NCI-H2107 treated with DMSO at 0.1 percent for 48 hours (cell line): ENCODE data around the gene HTR1D.
"Not testable (repeated sequence)": the region's sequence is repeated elsewhere in the genome, so short reads cannot be mapped to it uniquely, and the experiment has no call there.

Experiments
- DNase-seq: peaks from one replicate; lab custom pipeline; 2025; ENCODE audit not compliant: unreplicated experiment; lab: John Stamatoyannopoulos, UW

HTR1D gene

GRCh38 chr1:23217421-23218115 is at the start of gene HTR1D:
HTR1D (minus strand) TSS chr1:23217502; CDS start chr1:23194219, 23,283 bp downstream.
- DNase-seq = no peak

DNA sequence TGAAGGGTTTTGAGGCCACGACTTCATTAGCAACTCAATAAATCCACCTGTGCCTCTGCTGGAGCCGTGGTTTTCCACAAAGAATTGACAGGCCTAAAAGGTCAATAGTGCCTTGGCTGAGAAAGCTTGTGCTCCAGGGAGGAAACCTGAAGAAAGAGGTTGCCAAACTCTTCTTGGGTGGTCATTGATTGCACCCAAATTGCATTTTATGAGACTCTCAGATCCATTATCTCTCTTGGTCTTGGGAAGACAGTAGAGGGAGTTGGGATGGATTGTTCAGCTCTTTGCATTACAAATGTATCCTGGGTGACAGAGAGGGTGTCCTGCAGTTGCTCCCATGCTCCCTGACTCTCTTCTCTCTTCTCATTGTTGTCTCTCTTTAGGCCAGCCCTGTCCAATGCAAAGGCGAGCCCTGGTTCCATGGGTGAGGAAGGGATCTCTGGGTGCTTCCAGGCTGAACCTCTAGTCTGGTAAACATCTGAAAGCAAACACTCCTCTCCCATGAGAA is 46.1 kb upstream of the HTR1D start:
- DNase-seq = no peak

DNA sequence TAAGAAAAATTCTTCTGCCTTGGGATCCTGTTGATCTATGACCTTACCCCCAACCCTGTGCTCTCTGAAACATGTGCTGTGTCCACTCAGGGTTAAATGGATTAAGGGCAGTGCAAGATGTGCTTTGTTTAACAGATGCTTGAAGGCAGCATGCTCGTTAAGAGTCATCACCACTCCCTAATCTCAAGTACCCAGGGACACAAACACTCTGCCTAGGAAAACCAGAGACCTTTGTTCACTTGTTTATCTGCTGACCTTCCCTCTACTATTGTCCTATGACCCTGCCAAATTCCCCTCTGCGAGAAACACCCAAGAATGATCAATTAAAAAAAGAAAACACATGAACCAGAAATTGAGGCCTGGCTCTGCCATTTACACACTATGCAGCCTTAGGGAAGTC is 40.8 kb upstream of the HTR1D start:
- DNase-seq = not testable (repeated sequence)

DNA sequence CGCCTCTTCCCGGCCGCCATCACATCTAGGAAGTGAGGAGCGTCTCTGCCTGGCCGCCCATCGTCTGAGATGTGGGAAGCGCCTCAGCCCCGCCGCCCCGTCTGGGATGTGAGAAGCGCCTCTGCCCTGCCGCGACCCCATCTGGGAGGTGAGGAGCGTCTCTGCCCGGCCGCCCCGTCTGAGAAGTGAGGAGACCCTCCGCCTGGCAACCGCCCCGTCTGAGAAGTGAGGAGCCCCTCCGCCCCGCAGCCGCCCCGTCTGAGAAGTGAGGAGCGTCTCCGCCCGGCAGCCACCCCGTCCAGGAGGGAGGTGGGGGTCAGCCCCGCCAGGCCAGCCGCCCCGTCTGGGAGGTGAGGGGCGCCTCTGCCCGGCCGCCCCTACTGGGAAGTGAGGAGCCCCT is 40.1 kb upstream of the HTR1D start:
- DNase-seq = not testable (repeated sequence)

DNA sequence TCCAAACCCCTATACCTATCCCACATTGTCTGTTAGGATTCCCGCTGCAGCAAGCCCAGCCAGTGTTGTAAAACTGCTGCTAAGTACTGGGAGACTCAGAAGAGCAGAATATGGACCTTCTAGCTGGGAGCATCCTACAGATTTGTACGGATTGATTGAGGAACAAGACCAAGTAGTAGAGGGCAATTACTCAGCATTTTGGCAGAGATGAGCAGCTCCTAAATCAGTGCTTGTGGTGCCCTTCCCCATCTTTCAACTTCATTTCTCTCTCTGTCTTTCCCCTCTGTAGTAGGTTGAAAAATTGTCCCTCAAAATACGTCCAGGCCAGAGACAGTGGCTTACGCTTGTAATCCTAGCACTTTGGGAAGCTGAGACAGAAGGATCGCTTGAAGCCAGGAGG is 37.3 kb upstream of the HTR1D start:
- no peak for DNase-seq

DNA sequence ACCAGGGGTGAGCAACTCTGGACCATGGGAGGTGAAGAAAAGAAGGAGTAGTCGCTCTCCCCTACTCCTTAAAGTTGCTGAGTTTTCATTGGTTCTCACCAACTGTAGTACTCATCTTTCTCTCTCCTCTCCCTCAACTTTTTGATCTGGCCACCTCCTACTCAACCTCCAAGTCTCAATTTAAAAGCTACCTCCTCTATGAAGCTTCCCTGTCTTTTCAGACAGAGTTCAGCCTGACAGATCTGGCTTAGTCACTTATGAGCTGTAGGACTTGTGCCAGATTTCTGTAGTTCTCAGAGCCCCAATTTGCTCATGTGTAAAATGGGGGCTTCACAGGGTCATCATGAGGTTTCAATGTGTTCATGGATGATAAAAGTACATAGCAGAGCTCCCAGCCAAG is 34.5 kb upstream of the HTR1D start:
- DNase-seq = no peak

DNA sequence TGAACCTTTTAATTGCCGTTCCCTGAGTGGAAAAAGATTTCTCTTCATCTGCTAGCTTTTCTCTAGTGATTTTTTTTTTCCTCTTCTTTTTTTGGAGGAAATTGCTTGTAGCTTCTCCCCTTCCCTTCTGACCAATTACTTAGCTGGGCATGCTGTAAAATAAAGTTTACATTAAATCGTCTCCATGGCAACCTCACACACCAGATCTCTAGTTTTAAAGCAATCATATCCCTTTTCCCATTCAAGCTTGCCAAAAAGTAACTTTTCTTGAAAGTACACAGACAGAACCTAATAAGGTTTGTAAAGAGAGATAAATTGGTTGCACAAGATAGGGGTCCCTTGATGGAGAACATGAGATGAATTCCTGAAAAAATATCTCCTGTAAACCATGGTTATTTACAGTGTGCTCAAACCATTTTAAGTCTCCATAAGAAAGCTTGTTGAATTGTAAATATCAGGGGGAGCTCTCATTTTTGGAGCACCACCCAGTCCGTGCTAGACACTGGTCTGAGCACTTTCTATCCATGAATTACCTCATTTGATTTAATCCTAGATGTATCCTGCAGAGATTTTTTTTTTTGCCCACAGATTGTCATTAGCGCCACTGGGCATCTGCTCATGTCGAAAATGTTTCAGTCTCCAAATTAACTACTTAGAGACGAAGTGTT is 32.6 kb upstream of the HTR1D start:
- DNase-seq = no peak

GRCh38 chr1:23247276-23247675 is 30.0 kb upstream of the HTR1D start:
- no peak for DNase-seq

DNA sequence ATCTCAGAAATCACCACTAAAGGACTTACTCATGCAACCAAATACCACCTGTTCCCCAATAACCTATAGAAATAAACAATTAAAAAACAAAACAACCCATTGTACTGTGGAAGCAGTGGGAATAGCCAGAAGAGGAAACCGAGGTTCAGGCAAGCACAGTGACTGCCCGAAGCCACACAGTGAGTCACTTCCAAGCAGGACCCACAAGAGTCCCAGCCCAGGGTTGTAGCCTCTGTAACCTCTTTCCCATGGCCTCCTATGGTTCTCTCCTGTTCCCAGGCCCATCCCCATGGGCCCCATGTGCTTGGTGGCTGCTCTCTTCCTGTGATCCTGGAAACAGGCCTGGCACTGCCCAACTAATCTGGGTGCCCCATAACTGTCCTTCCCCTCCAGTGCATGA is 29.0 kb upstream of the HTR1D start:
- DNase-seq = no peak

DNA sequence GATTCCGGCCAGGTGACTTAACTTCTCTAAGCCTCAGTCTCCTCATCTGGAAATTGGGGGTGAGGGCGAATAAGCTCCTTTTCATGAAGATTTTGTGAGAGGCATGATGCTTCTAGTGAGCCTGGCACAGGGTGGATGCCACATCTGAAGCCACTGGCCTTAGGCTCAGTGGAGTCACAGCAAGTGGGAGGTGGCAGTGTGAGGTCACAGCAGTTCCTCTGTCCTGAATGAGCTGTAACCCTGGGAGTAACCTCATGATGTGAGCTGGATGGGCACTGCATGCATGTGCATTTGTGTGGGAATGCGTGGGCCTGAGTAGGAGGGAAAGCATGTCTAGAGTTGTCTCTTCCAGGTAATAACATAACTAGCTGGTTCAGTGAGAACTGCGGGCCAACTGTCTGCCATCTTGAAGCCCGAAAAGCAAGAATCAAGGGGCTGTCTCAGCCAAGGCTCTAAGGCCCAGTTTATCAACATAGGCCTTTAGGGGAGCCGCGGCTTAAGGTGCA is 27.0 kb upstream of the HTR1D start:
- DNase-seq = no peak

DNA sequence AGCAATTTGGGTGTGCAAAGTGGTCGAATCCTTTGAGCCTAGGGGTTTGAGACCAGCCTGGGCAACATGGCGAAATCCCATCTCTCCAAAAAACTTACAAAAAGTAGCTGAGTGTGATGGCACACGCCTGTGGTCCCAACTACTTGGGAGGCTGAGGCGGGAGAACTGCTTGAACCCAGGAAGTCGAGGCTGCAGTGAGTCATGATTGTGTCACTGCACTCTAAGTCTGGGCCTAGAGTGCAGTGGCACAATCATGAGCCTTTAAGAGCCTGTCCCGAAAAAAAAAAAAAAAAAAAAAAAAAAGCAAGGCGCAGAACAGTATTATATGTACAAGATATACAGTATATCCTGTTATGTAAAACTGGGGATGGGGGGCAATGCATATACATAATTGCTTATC is 25.1 kb upstream of the HTR1D start:
- no peak for DNase-seq

DNA sequence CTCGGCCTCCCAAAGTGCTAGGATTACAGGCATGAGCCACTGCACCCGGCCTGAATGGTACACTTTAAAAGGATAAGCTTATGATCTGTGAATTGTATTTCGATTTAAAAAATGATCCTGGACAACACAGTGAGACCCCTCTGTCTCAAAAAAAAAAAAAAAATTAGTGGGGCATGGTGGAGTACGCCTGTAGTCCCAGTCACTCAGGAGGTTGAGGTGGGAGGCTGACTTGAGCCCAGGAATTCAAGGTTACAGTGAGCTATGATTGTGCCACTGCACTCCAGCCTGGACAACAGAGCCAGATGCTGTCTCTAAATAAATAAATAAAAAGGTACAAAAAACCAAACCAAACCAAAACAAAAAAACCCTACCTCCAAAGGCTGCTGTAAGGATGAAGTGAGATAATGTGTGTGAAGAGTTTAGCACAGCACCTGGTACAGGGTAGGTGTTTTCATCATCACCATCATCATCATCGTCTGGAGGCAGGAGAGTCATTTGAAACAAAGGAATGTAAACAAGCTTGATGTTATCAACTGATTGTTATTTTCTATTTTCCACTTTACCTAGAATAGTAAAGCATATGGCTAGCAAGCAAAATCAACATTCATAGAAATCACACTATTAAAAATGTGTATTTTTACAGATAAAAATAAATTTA is 22.5 kb upstream of the HTR1D start:
- DNase-seq = no peak

- DNase-seq = no peak
These were observed 21.3 kb upstream of the HTR1D start for GRCh38 chr1:23238565-23238964.

GRCh38 chr1:23237508-23237907 is 20.2 kb upstream of the HTR1D start:
- DNase-seq = no peak

GRCh38 chr1:23227806-23228205 is 10.5 kb upstream of the HTR1D start:
- DNase-seq = no peak

- no peak for DNase-seq
These were observed 7.7 kb upstream of the HTR1D start for GRCh38 chr1:23224739-23225648.

DNA sequence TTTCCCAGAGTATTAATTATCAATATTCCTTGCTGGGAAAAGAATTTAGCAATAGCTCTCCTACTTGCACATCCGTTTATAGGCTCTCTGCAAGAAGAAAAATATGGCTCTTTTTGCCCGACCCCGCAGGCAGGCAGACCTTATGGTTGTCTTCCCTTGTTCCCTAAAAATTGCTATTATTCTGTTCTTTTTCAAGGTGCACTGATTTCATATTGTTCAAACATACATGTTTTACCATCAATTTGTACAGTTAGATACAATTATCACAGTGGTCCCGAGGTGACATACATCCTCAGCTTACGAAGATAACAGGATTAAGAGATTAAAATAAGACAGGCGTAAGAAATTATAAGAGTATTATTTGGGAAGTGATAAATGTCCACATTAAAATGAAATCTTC is 6.7 kb upstream of the HTR1D start:
- not testable (repeated sequence) for DNase-seq

GRCh38 chr1:23223490-23223951 is 6.2 kb upstream of the HTR1D start:
- DNase-seq = not testable (repeated sequence)

DNA sequence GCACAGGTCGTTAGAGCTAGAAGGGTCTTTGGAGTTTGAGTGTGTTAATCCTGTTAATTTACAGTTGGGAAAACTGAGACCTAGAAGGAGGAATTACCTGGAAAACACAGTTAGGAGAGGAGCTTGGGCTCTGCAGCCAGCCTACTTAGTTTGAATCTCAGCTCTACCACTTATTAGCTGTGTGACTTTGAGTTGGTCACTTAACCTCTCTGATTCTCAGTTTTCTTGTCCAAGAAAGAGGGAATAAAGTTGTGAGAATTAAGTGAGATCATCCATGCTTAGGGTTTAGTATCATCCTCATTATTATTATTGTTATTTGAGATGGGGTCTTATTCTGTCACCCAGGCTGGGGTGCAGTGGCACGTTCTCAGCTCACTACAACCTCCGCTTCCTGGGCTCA is 5.4 kb upstream of the HTR1D start:
- DNase-seq = no peak

GRCh38 chr1:23222331-23222730 is 5.0 kb upstream of the HTR1D start:
- DNase-seq = no peak

- DNase-seq = no peak
These were observed 3.8 kb upstream of the HTR1D start for GRCh38 chr1:23221107-23221506.
